ENCODE data around the gene TRPT1. TPM values are rescaled to one million over a fixed set of nuclear protein-coding genes. Genes with fewer than 3 reads are reported as not detected.

TRPT1 gene
- total RNA-seq, 1 donor from 2014 or later = 29.4 TPM

DNA sequence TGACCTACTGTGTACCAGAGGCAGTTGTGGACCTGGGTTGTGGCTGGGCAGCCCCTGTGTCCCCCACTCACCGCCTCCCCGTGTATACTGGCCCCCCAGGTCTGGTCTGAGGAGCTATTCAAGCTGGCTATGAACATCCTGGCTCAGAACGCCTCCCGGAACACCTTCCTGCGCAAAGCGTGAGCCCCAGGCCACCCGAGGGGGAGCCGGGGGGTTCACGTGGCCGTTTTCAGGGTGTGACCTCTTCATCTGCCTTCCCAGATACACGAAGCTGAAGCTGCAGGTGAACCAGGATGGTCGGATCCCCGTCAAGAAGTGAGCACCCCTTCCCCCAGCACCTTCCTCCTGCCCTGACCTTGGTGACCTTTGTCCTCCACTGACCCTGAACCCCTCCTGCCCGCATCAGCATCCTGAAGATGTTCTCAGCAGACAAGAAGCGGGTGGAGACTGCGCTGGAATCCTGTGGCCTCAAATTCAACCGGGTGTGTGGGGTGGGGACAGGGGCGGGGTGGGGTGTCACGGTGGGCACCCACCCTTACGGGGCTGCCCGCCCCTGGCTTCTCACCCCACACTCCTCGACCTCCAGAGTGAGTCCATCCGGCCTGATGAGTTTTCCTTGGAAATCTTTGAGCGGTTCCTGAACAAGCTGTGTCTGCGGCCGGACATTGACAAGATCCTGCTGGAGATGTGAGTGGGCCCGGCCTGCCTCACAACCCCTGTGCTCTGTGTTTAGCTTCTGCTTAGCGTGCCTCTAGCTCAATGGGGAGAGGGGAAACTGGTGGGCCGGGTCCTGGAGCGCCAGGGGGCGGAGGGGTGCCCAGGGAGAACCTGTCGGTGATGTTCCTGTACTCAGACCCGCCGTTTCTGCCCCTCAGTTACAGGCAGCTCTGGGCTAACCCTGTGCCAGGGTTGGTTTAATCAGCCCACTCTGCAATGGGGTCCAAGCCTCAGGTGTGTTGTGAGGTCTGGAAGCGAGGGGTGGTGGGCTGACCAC, 29.4 kb upstream of the TRPT1 start:
- Mint-ChIP-seq H3K4me1 (ENCODE audit: low read depth, unreplicated experiment) (peaks cover 5% of the 10 kb centered on the region), H3K4me3 (ENCODE audit: unreplicated experiment) (peak overlapping the region; percentile 57), H3K36me3 (ENCODE audit: low read depth, unreplicated experiment) (peaks cover 24% of the 10 kb centered on the region), H3K9me3 (ENCODE audit: unreplicated experiment) (peaks cover 2% of the 10 kb centered on the region), H3K27me3 (ENCODE audit: low read depth, unreplicated experiment) (no peaks in the 10 kb centered on the region), H3K27ac (ENCODE audit: unreplicated experiment) (no peak overlapping the region)
- TF ChIP-seq, protein P1, sequence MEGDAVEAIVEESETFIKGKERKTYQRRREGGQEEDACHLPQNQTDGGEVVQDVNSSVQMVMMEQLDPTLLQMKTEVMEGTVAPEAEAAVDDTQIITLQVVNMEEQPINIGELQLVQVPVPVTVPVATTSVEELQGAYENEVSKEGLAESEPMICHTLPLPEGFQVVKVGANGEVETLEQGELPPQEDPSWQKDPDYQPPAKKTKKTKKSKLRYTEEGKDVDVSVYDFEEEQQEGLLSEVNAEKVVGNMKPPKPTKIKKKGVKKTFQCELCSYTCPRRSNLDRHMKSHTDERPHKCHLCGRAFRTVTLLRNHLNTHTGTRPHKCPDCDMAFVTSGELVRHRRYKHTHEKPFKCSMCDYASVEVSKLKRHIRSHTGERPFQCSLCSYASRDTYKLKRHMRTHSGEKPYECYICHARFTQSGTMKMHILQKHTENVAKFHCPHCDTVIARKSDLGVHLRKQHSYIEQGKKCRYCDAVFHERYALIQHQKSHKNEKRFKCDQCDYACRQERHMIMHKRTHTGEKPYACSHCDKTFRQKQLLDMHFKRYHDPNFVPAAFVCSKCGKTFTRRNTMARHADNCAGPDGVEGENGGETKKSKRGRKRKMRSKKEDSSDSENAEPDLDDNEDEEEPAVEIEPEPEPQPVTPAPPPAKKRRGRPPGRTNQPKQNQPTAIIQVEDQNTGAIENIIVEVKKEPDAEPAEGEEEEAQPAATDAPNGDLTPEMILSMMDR (IDR thresholded peaks at IDR 0.05; ENCODE audit: insufficient read depth, low read depth, low read length) = no peak
- TF ChIP-seq EZH2 (IDR thresholded peaks at IDR 0.05; ENCODE audit: insufficient read depth, low read length) = no peak
- Histone ChIP-seq H3K4me2 (ENCODE audit: low read length) (no peak overlapping the region), H3K4me1 (ENCODE audit: insufficient read depth, low read length) (peaks cover 18% of the 10 kb centered on the region), H3K4me3 (ENCODE audit: insufficient read depth, low read depth, low read length) (no peak overlapping the region), H3K9ac (ENCODE audit: low read length) (no peak overlapping the region), H3K9me3 (ENCODE audit: insufficient read depth, low read depth, low read length) (no peaks in the 10 kb centered on the region), H4K20me1 (ENCODE audit: insufficient read depth, low read length) (peaks cover 41% of the 10 kb centered on the region), H2AFZ (ENCODE audit: low read depth, low read length) (no peak overlapping the region), H3K79me2 (ENCODE audit: insufficient read depth, low read length) (peaks cover 29% of the 10 kb centered on the region), H3K36me3 (ENCODE audit: insufficient read depth, low read length) (peaks cover 17% of the 10 kb centered on the region), H3K27ac (ENCODE audit: low read depth, low read length) (no peak overlapping the region), H3K27me3 (ENCODE audit: insufficient read depth, low read length) (no peaks in the 10 kb centered on the region)
- DNase-seq (ENCODE audit: low read depth) (no peak), FAIRE-seq (no peak)

DNA sequence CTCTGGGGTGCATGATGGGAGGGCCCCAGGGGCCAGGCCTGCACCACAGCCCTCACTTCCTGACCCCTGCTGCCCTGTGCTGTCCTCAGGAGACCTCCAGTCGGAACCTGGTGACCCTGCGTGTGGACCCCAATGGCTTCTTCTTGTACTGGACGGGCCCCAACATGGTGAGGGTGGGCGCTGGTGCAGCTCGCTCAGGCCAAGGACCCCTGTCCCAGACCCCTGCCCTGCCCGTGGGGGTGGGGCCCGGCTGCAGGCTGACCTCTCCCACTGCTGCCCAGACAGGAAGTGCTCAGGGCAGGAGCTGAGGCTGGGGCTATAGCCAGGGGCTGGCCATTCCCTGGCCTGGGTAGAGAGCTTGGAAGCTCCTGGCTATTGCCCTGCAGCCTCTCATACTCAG, 28.3 kb upstream of the TRPT1 start:
- Mint-ChIP-seq H3K4me3 (ENCODE audit: unreplicated experiment) (no peak overlapping the region), H3K27ac (ENCODE audit: unreplicated experiment) (no peak overlapping the region), H3K4me1 (ENCODE audit: low read depth, unreplicated experiment) (peaks cover 5% of the 10 kb centered on the region), H3K27me3 (ENCODE audit: low read depth, unreplicated experiment) (no peaks in the 10 kb centered on the region), H3K36me3 (ENCODE audit: low read depth, unreplicated experiment) (peaks cover 12% of the 10 kb centered on the region), H3K9me3 (ENCODE audit: unreplicated experiment) (no peaks in the 10 kb centered on the region)
- no peak for TF ChIP-seq EZH2 (IDR thresholded peaks at IDR 0.05; ENCODE audit: insufficient read depth, low read length)
- TF ChIP-seq, protein P1 (IDR thresholded peaks at IDR 0.05; ENCODE audit: insufficient read depth, low read depth, low read length) = no peak
- Histone ChIP-seq H3K36me3 (ENCODE audit: insufficient read depth, low read length) (peaks cover 13% of the 10 kb centered on the region), H3K4me3 (ENCODE audit: insufficient read depth, low read depth, low read length) (no peak overlapping the region), H3K9me3 (ENCODE audit: insufficient read depth, low read depth, low read length) (no peaks in the 10 kb centered on the region), H3K9ac (ENCODE audit: low read length) (no peak overlapping the region), H2AFZ (ENCODE audit: low read depth, low read length) (no peak overlapping the region), H3K79me2 (ENCODE audit: insufficient read depth, low read length) (peaks cover 29% of the 10 kb centered on the region), H3K27me3 (ENCODE audit: insufficient read depth, low read length) (no peaks in the 10 kb centered on the region), H4K20me1 (ENCODE audit: insufficient read depth, low read length) (peaks cover 31% of the 10 kb centered on the region), H3K4me2 (ENCODE audit: low read length) (no peak overlapping the region), H3K27ac (ENCODE audit: low read depth, low read length) (no peak overlapping the region), H3K4me1 (ENCODE audit: insufficient read depth, low read length) (peaks cover 18% of the 10 kb centered on the region)
- DNase-seq (ENCODE audit: low read depth) (no peak), FAIRE-seq (no peak)

DNA sequence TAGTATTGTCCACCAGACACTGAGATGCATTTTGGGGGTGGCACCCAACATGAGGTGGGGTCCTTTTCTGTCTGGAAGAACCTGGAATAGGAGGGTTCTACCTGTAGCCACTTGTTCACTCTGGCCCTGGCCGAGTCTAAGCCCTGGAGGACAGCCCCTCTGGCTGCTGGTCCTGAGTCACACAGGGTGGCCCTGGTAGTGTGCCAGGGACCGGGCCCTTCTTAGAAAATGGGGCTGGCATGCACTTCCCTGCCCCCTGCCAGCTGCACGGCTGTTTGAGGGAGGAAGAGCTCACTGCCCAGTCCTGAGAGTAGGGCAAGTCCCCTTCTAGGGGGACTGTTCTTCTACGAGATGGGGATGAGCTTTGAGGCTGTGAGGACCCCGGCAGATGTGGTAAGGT, 27.5 kb upstream of the TRPT1 start:
- Histone ChIP-seq H3K4me2 (ENCODE audit: low read length) (peak overlapping the region; percentile 99), H3K4me1 (ENCODE audit: insufficient read depth, low read length) (peaks cover 18% of the 10 kb centered on the region), H3K9ac (ENCODE audit: low read length) (no peak overlapping the region), H3K9me3 (ENCODE audit: insufficient read depth, low read depth, low read length) (no peaks in the 10 kb centered on the region), H3K27me3 (ENCODE audit: insufficient read depth, low read length) (no peaks in the 10 kb centered on the region), H3K4me3 (ENCODE audit: insufficient read depth, low read depth, low read length) (no peak overlapping the region), H3K27ac (ENCODE audit: low read depth, low read length) (no peak overlapping the region), H3K36me3 (ENCODE audit: insufficient read depth, low read length) (peaks cover 8% of the 10 kb centered on the region), H3K79me2 (ENCODE audit: insufficient read depth, low read length) (peaks cover 29% of the 10 kb centered on the region), H2AFZ (ENCODE audit: low read depth, low read length) (no peak overlapping the region), H4K20me1 (ENCODE audit: insufficient read depth, low read length) (peaks cover 29% of the 10 kb centered on the region)
- DNase-seq (ENCODE audit: low read depth) (no peak), FAIRE-seq (no peak)
- H3K9me3 Mint-ChIP-seq (ENCODE audit: unreplicated experiment) = no peaks in the 10 kb centered on the region
- TF ChIP-seq, protein P1 (IDR thresholded peaks at IDR 0.05; ENCODE audit: insufficient read depth, low read depth, low read length) = no peak
- no peak for TF ChIP-seq EZH2 (IDR thresholded peaks at IDR 0.05; ENCODE audit: insufficient read depth, low read length)
- peak overlapping the region; percentile 80 for H3K4me3 Mint-ChIP-seq (ENCODE audit: unreplicated experiment)
- no peak overlapping the region for H3K27ac Mint-ChIP-seq (ENCODE audit: unreplicated experiment)
- no peaks in the 10 kb centered on the region for H3K27me3 Mint-ChIP-seq (ENCODE audit: low read depth, unreplicated experiment)
- peaks cover 11% of the 10 kb centered on the region for H3K36me3 Mint-ChIP-seq (ENCODE audit: low read depth, unreplicated experiment)
- H3K4me1 Mint-ChIP-seq (ENCODE audit: low read depth, unreplicated experiment) = peaks cover 8% of the 10 kb centered on the region
